Fibroblast of skin of scalp (primary cell): ENCODE data around the gene KIAA0513.
A peak's percentile ranks its signal among the peaks of the same experiment; 100 is the strongest.
"Not testable (repeated sequence)": the region's sequence is repeated elsewhere in the genome, so short reads cannot be mapped to it uniquely, and the experiment has no call there.

ENCODE experiments used
- DNase-seq: peaks from one replicate; pipeline ENCODE4 v3.0.0-alpha.2; 2013

KIAA0513 gene

DNA sequence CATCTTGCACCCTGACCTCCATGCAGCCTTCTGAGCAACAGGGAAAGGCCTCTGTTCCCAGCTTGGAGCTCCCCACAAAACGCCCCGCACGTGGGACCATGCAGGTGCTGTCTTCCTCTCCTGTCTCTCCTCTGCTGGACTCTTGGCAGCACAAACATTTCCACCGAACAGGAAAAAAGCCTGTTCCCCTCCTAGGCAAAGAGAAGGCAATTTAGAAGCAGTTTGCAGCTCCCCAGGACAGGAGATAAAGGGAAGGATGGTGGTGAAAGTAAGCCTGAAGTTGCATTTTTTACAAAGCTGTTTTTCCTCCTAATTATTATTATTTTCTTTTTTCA, 92.4 kb downstream of the KIAA0513 start:
- no peak for DNase-seq

DNA sequence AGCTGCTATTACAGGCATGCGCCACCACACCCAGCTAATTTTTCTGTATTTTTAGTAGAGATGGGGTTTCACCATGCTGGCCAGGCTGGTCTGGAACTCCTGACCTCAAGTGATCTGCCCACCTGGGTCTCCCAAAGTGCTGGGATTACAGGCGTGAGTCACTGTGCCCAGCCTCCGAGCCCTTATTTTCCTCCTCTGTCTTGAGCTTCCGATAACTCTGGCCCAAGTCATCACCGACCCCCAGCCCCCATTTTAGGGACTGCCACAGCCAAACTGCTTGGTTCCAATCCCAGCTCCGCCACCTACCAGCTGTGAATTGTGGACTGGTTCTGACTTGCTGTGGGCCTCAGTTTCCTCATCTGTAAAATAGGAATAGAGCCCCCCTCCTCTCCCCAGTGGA, 95.8 kb downstream of the KIAA0513 start:
- DNase-seq, result not testable (repeated sequence)

- DNase-seq, result peak; percentile 74
These were observed 96.5 kb downstream of the KIAA0513 start for GRCh38 chr16:85123891-85124635.

GRCh38 chr16:85124636-85125346, 97.2 kb downstream of the KIAA0513 start:
- DNase-seq, result no peak

GRCh38 chr16:85125570-85126393, 98.2 kb downstream of the KIAA0513 start:
- DNase-seq, result no peak

DNA sequence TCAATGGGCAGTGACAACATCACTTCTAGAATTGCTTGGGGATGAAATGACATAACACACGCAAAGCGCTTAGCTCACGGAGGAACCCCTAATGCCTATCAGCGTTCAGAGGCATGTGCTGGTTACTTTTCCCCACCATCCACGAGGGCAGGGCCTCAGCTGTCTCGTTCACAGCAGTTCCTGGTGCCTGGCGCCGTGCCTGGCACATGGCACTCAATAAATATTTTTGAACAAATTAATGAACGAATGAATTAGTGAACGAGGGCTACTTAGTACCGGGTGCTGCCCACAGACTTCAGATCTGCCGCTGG, 98.8 kb downstream of the KIAA0513 start:
- DNase-seq, result no peak

DNA sequence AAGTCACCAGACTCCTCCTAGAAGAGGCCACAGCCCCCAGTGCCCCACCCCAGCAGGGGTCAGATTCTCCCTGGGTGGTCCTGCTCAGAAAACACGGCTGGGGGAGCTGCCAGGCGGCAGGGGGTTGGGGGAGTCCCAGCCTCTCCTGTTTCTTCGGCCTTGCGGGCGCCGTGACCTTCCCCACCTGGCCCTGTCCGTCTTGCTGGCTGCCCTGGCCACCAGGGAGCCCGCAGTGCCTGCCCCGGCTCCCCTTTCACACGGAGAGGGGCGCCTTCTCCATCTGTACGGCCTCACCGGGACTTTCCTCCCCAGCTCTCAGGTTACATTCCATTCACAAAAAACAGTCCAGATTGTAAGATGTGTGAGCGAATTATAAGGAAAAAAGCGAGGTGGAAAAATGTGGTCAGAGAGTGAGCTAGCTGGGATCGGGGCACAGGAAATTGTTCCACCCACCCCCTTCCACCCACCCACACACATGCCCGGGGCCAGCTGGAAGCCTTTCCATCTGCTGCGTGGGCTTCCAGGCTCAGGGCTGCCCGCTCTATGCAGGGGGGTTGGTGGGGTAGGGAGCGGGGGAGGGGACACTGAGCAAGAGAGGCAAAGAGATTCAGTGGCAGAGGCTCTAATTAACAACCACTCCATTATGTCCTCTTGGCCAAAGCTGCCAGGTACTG, 99.2 kb downstream of the KIAA0513 start:
- DNase-seq, result peak; percentile 69

DNA sequence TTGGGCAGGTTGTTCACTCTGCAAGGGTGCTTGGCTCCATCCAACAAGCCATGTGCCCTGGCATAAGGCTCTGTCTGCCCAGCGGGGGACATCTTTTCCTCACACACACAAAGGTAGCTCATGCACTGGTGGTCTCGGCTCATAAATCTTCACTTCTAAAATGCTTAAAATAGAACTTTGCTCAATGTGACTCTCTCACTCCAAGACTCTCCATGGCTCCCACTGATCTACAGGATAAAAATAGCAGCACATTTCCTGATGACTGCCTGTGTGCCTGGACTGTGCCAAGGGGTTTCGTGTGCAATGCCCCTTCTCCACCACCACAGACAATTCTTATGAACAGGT, 99.8 kb downstream of the KIAA0513 start:
- no peak for DNase-seq

- DNase-seq, result no peak
These were observed 100.7 kb downstream of the KIAA0513 start for GRCh38 chr16:85128079-85128837.

DNA sequence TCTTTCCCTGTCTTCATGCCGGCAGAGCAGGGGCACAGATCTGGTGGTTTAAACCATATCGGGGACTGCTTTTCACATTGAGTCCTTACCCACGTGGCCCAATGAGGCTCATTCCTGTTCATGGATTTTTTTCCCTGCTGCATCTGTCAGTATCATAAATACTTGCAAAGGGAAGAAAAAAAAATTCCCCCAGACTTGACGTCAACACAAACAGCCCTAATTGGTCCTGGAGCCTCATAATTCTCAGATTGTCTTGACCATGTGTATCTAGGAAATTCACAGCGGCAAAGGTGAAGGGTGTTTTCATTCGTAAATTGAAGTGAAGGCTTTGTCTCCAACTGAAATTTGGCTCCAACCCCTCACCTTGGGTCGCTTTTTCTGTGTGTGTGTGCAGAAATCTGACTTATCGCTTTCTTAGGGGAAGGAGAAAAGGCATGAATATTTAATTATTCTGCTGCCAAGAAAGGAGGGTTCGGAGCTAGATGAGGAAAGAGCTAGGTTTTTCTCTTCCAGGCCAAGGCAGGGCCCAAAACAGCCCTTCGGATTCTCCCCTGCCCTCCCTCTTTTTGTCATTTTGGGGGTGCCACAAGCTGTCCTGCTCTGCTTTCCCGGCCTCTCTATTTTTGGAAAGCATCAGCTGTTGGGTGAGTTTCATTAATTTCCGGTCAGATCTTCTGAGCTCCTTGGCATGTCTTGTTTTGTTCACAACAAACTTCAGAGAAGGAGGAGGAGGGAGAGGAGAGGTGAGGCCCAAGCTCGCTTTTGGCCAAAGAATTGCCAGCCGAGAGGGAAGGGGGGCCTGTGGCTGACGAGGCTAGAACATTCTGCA, 102.5 kb downstream of the KIAA0513 start:
- DNase-seq, result no peak

- no peak for DNase-seq
These were observed 103.1 kb downstream of the KIAA0513 start for GRCh38 chr16:85130705-85131028.

- DNase-seq, result no peak
These were observed 105.1 kb downstream of the KIAA0513 start for GRCh38 chr16:85132456-85133289.

DNA sequence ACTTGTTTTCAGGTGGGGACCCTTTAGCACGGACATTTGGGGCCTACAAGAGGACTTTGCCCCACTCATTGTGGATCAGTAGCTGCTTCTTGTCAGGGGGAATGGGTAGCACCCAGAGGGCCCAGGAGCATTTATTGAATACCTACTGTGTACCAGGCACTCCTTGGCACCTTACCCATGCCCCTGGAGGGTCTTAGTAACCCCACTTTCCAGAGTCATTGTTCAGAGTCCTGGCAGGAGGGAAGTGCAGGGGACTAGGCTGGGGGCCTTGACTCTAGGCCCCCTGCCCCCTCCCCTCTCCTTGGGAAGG, 105.7 kb downstream of the KIAA0513 start:
- no peak for DNase-seq

GRCh38 chr16:85134076-85134788, 106.6 kb downstream of the KIAA0513 start:
- no peak for DNase-seq

- no peak for DNase-seq
These were observed 107.2 kb downstream of the KIAA0513 start for GRCh38 chr16:85134789-85135142.

- no peak for DNase-seq
These were observed 108.7 kb downstream of the KIAA0513 start for GRCh38 chr16:85136213-85136701.

GRCh38 chr16:85136702-85137322, 109.2 kb downstream of the KIAA0513 start:
- no peak for DNase-seq

DNA sequence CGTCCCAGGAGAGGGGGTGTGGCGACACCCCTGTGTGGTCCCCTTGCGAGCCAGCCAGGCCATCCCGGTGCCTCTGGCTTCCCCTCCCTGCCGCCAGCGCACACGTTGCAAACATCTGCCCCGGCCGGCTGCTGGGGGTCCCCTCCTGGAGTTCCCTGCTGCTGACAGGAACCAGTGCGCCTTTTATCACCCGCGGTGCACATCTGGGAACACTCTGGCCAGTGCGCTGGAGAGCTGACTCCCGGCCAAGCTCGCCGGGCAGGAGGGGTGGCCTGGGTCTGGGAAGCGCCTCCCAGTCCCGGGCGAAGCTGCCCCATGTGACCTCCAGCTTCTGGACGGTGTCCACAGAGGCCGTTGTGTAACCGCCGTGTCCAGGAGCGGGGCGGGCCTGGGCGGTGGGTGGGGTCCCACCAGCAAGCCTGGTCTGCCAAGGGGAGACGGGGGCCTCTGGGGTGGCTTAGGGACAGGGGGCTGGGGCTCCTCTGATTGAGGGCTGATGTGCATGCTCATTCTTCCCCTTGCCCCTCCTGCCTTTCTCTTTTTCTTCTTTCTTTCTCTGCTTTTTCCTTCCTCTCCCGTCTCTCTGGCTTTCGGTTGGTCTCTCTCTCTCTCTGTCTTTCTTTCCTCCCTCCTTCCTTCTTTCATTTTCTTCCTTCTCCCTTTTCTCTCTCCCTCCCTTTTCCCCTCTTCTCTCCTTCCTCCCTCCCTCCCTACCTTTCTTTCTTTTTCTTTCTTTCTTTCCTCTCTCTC, 109.9 kb downstream of the KIAA0513 start:
- peak; percentile 72 for DNase-seq
